Smooth muscle cell (in vitro differentiated cells): Measurements from ENCODE around the gene PLXNA3. TPM values are rescaled to one million over a fixed set of nuclear protein-coding genes. Genes with fewer than 3 reads are reported as not detected.

ENCODE experiments used
- DNase-seq: peaks from one replicate; lab custom pipeline; 2025; ENCODE audit not compliant: unreplicated experiment; lab: John Stamatoyannopoulos, UW
- H2AFZ ChIP-seq: fragments of 200-600 bp; sonication (generic); 2 replicates; pipeline ENCODE4 v1.6.0; 2016; ENCODE audit warnings: antibody characterized with exemption, low read depth, mild to moderate bottlenecking
- H3F3A ChIP-seq: fragments of 200-600 bp; sonication (generic); 2 replicates; pipeline ENCODE4 v1.6.0; 2017; ENCODE audit warnings: antibody characterized with exemption, low read depth
- H3K27ac ChIP-seq: fragments of 200-600 bp; sonication (generic); 2 replicates; pipeline ENCODE4 v1.5.1; 2016; ENCODE audit warnings: low read depth, mild to moderate bottlenecking
- H3K27me3 ChIP-seq: fragments of 200-600 bp; sonication (generic); 2 replicates; pipeline ENCODE4 v1.6.1; 2016; ENCODE audit warnings: low read depth, mild to moderate bottlenecking
- H3K36me3 ChIP-seq: fragments of 200-600 bp; sonication (generic); 2 replicates; pipeline ENCODE4 v1.5.1; 2016; ENCODE audit warnings: low read depth
- H3K4me1 ChIP-seq: fragments of 200-600 bp; sonication (generic); 2 replicates; pipeline ENCODE4 v1.5.1; 2016; ENCODE audit warnings: low read depth
- H3K4me2 ChIP-seq: fragments of 200-600 bp; sonication (generic); 2 replicates; pipeline ENCODE4 v1.6.0; 2016; ENCODE audit warnings: mild to moderate bottlenecking
- H3K4me3 ChIP-seq: fragments of 200-600 bp; sonication (generic); 2 replicates; pipeline ENCODE4 v1.5.1; 2016; ENCODE audit warnings: mild to moderate bottlenecking
- H3K79me2 ChIP-seq: fragments of 200-600 bp; sonication (generic); 2 replicates; pipeline ENCODE4 v1.6.0; 2016; ENCODE audit warnings: low read depth, mild to moderate bottlenecking
- H3K9ac ChIP-seq: fragments of 200-600 bp; sonication (generic); 2 replicates; pipeline ENCODE4 v1.6.0; 2016; ENCODE audit warnings: low read depth
- H3K9me3 ChIP-seq: fragments of 200-600 bp; sonication (generic); replicated peaks from 2 replicates; pipeline ENCODE4 v1.5.1; 2016; ENCODE audit warnings: low read depth
- H4K20me1 ChIP-seq: fragments of 200-600 bp; sonication (generic); 2 replicates; pipeline ENCODE4 v1.6.0; 2016; ENCODE audit warnings: low read depth
- CTCF ChIP-seq: fragments of 200-600 bp; sonication (generic); IDR thresholded peaks from 2 replicates; pipeline ENCODE4 v1.5.1; 2017; ENCODE audit warnings: borderline replicate concordance, mild to moderate bottlenecking, antibody characterized with exemption; ENCODE audit not compliant: insufficient read depth, poor library complexity, severe bottlenecking
- WGBS: methylation state at CpG from one replicate; pipeline ENCODE4 v1.1.7; 2016; ENCODE audit warnings: low lambda C conversion rate; 5-methylcytosine and 5-hydroxymethylcytosine counted together
- polyA plus RNA-seq: library from polyadenylated mRNA; unstranded; fragments of >200 nt; fragmentation: Nextera tagmentation; extraction: Ambion mirVana; gene quantifications from 2 replicates; pipeline ENCODE4 v1.2.1, GENCODE V29; 2016
- total RNA-seq: library from RNA; depleted of rRNA; stranded (reverse); fragments of >200 nt; gene quantifications from 2 replicates; pipeline ENCODE4 v1.2.3, GENCODE V29; 2014

The PLXNA3 gene
- total and polyA plus RNA-seq, 2 experiments from 2014 or later, result 33.6 to 38.2 TPM

DNA sequence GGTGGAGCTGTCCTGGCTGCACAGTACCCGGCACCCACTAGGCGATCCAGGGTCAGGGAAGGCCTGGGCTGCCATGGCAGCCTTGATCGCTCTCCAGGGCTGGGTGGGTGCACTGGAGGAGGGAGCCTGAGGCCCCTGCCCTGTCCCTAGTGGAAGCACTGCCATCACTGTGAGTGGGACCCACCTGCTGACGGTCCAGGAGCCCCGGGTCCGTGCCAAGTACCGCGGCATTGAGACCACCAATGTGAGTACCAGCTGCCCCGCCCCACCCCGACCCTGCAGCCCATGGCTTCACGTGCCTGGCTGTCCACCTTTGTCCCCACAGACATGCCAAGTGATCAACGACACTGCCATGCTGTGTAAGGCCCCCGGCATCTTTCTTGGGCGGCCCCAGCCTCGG is 8.8 kb downstream of the PLXNA3 start:
- Histone ChIP-seq H2AFZ (no peak overlapping the region), H3K4me3 (no peak overlapping the region), H3K79me2 (peaks cover under 1% of the 10 kb centered on the region), H3K4me1 (no peaks in the 10 kb centered on the region), H3K9me3 (no peaks in the 10 kb centered on the region), H4K20me1 (peaks cover 51% of the 10 kb centered on the region), H3K4me2 (no peak overlapping the region), H3K36me3 (no peaks in the 10 kb centered on the region), H3F3A (no peaks in the 10 kb centered on the region), H3K27ac (no peak overlapping the region), H3K27me3 (no peaks in the 10 kb centered on the region), H3K9ac (no peak overlapping the region)
- 96% methylated on average over 14 of the region's 15 CpGs for WGBS
- no peak for TF ChIP-seq CTCF
- DNase-seq, result no peak

- H3K27ac ChIP-seq, result no peak overlapping the region
Measured at GRCh38 chrX:154467556-154467955, 9.5 kb downstream of the PLXNA3 start.

DNA sequence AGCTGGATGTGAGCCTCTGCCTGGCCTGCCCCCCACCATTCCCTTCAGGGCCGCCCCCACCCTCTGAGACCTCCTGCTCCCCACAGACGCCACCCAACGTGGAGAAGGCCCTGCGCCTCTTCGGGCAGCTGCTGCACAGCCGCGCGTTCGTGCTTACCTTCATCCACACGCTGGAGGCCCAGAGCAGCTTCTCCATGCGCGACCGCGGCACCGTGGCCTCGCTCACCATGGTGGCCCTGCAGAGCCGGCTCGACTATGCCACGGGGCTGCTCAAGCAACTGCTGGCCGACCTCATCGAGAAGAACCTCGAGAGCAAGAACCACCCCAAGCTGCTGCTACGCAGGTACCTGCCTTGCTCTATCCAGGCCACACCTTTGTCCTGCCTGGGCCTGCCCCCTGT is 10.1 kb downstream of the PLXNA3 start:
- Histone ChIP-seq H3K4me1 (no peaks in the 10 kb centered on the region), H3K27me3 (no peaks in the 10 kb centered on the region), H3F3A (no peaks in the 10 kb centered on the region), H3K9me3 (no peaks in the 10 kb centered on the region), H3K36me3 (no peaks in the 10 kb centered on the region), H2AFZ (no peak overlapping the region), H3K27ac (no peak overlapping the region), H3K4me3 (no peak overlapping the region), H3K79me2 (no peaks in the 10 kb centered on the region), H4K20me1 (peaks cover 38% of the 10 kb centered on the region), H3K4me2 (no peak overlapping the region), H3K9ac (no peak overlapping the region)
- no peak for TF ChIP-seq CTCF
- no peak for DNase-seq
- 87% methylated on average over 15 of the region's 23 CpGs for WGBS

More at GRCh38 chrX:154467556-154467955, 9.5 kb downstream of the PLXNA3 start:
- H3K79me2 ChIP-seq, result no peaks in the 10 kb centered on the region
- no peak for TF ChIP-seq CTCF
- no peaks in the 10 kb centered on the region for H3K9me3 ChIP-seq
- peaks cover 44% of the 10 kb centered on the region for H4K20me1 ChIP-seq
- no peak overlapping the region for H3K4me2 ChIP-seq
- H2AFZ ChIP-seq, result no peak overlapping the region
- H3K36me3 ChIP-seq, result no peaks in the 10 kb centered on the region
- no peak overlapping the region for H3K9ac ChIP-seq
- no peaks in the 10 kb centered on the region for H3K4me1 ChIP-seq
- H3K27me3 ChIP-seq, result no peaks in the 10 kb centered on the region
- H3F3A ChIP-seq, result no peaks in the 10 kb centered on the region
- H3K4me3 ChIP-seq, result no peak overlapping the region
- WGBS, result 97% methylated on average over 15 of the region's 21 CpGs
- no peak for DNase-seq

- TF ChIP-seq CTCF, result no peak
- H3K4me3 ChIP-seq, result no peak overlapping the region
- no peaks in the 10 kb centered on the region for H3K27me3 ChIP-seq
- H3K79me2 ChIP-seq, result no peaks in the 10 kb centered on the region
- H3F3A ChIP-seq, result no peaks in the 10 kb centered on the region
- H3K36me3 ChIP-seq, result no peaks in the 10 kb centered on the region
- H3K9me3 ChIP-seq, result no peaks in the 10 kb centered on the region
- WGBS, result 92% methylated on average over 9 of the region's 9 CpGs
- H3K9ac ChIP-seq, result no peak overlapping the region
- DNase-seq, result no peak
- no peaks in the 10 kb centered on the region for H3K4me1 ChIP-seq
- no peak overlapping the region for H2AFZ ChIP-seq
- H4K20me1 ChIP-seq, result peaks cover 31% of the 10 kb centered on the region
- no peak overlapping the region for H3K27ac ChIP-seq
- no peak overlapping the region for H3K4me2 ChIP-seq
Measured at GRCh38 chrX:154469114-154469513, 11.0 kb downstream of the PLXNA3 start.
